Muscle layer of colon (tissue), 2 donors: ENCODE measurements around the gene RBBP8NL.

Experiments
- H3K27ac ChIP-seq: one replicate; pipeline ENCODE4 v1.7.0; 2013; ENCODE audit warnings: low read depth, mild to moderate bottlenecking, low read length, moderate library complexity
- H3K27me3 ChIP-seq, 2 donors: one replicate each; pipeline ENCODE4 v1.7.0; 2013; ENCODE audit warnings: low read length in 2 of 2, mild to moderate bottlenecking in 2 of 2; ENCODE audit not compliant: insufficient read depth in 2 of 2, control insufficient read depth in 1 of 2
- H3K36me3 ChIP-seq: one replicate; pipeline ENCODE4 v1.7.0; 2013; ENCODE audit warnings: mild to moderate bottlenecking, low read length; ENCODE audit not compliant: insufficient read depth
- H3K4me1 ChIP-seq: one replicate; pipeline ENCODE4 v1.7.0; 2013; ENCODE audit warnings: mild to moderate bottlenecking, low read length; ENCODE audit not compliant: insufficient read depth
- H3K4me3 ChIP-seq, 2 donors: one replicate each; pipeline ENCODE4 v1.7.0; 2013; ENCODE audit warnings: low read length in 2 of 2, low read depth in 1 of 2, mild to moderate bottlenecking in 1 of 2, moderate library complexity in 1 of 2
- H3K9ac ChIP-seq: one replicate; pipeline ENCODE4 v1.7.0; 2013; ENCODE audit warnings: low read length
- H3K9me3 ChIP-seq: one replicate; pipeline ENCODE4 v1.7.0; 2013; ENCODE audit warnings: mild to moderate bottlenecking, low read length
- donor health status: abdominal sarcoma.
- donor health status: Adenocarcinoma of cecum.

RBBP8NL gene

DNA sequence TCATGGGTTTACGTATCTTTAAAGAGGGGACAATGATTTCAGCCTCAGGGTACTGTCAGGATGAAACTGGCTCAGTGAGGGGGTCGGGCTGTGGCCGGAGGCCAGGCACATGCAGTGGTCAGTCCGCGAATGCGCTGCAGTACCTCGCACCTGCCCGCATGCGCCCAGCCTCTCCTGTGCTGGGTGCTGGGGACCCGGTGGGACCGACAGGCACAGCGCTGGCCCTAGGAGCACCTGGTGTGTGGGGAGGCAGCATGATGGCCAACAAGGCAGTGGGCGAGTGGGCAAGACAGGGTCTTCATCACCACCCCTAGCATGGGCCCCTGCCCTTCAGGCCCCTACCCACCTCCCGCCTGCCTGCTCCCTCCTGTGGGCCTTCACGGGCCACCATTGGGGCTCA is 19.3 kb downstream of the RBBP8NL start:
- H3K27ac ChIP-seq, result no peak overlapping the region
- H3K4me3 ChIP-seq, result no peak overlapping the region
- H3K36me3 ChIP-seq, result no peaks in the 10 kb centered on the region
- H3K4me1 ChIP-seq, result peaks cover 30% of the 10 kb centered on the region
- no peaks in the 10 kb centered on the region for H3K27me3 ChIP-seq
- no peaks in the 10 kb centered on the region for H3K9me3 ChIP-seq
- H3K9ac ChIP-seq, result no peak overlapping the region

DNA sequence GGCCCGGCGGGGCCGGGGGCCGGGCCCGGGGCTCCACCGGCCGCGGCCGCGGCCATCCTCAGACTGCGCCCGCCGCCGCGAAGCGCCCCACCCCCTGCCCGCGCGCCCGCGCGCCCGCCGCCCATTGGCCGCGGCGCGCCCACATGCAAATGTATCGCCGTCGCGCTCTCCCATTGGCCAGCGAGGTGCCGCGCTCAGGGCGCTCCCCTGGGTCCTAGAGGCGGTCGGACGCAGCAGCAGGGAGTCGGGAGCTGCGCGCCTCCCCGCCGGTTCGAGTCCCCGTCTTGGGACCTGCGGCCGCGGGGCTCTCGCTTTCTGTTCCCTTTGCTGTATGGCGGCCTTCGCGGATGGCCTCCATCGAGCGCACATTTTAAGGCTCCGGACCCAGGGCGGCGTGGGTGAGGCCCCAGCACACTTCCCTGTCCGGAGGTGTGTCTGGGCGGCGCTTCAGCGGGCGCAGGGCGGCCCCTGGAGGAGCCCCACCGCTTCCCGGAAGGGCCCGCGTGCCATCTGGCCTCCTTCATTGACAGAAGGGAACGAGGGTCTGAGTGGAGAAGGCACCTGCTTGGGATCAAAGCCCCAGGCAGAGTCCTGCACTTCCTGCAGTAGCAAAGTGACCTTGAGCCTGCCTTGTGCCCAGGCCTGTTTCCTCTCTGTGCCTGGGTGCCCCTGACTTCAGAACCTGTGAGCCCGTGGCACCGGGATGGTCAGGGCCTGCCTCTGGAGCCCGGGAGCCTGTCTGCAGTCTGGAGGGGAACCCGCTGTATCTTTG is 19.9 kb downstream of the RBBP8NL start, which contains the start of gene CABLES2:
Gene CABLES2, minus strand, starts transcription at position 65 of the 772 bp plus-strand sequence. Its CDS starts 9 bp downstream, at position 56.
- Histone ChIP-seq H3K9ac (peak within 1 kb of the TSS; percentile 74), H3K27me3 (no peaks in the 10 kb centered on the region), H3K4me3 (peak within 1 kb of the TSS; percentile 46 to 77), H3K4me1 (peaks cover 30% of the 10 kb centered on the region), H3K9me3 (no peaks in the 10 kb centered on the region), H3K36me3 (no peaks in the 10 kb centered on the region), H3K27ac (peak within 1 kb of the TSS; percentile 6)

DNA sequence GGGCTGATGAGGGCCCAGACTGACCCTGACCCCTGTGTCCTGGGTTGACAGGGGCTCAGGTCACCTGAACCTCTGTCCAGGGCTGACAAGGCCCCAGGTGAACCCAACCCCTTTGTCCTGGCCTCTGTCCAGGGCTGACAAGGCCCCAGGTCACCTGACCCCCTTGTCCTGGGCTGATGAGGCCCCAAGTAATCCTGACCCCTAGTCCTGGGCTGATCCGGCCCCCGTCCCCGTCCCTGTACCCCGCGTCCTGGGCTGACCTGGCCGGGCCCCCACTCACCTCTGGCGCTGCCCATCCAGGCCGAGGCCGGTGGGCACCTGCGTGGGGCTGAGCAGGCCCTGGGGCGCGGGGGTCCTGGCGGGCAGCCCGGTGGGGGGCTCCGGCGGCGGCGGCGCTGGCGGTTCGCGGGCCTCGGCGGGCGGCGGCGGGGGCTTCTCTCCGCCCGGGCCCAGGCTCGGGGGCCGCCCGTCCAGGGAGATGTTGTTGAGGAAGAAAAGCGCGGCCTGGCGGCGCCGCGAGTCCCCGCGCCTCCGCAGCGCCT is 20.6 kb downstream of the RBBP8NL start:
- peaks cover 30% of the 10 kb centered on the region for H3K4me1 ChIP-seq
- H3K9me3 ChIP-seq, result no peaks in the 10 kb centered on the region
- H3K4me3 ChIP-seq, result peak overlapping the region; percentile 46 to 77
- no peaks in the 10 kb centered on the region for H3K27me3 ChIP-seq
- H3K36me3 ChIP-seq, result no peaks in the 10 kb centered on the region
- H3K9ac ChIP-seq, result peak overlapping the region; percentile 74
- peak overlapping the region; percentile 6 for H3K27ac ChIP-seq

DNA sequence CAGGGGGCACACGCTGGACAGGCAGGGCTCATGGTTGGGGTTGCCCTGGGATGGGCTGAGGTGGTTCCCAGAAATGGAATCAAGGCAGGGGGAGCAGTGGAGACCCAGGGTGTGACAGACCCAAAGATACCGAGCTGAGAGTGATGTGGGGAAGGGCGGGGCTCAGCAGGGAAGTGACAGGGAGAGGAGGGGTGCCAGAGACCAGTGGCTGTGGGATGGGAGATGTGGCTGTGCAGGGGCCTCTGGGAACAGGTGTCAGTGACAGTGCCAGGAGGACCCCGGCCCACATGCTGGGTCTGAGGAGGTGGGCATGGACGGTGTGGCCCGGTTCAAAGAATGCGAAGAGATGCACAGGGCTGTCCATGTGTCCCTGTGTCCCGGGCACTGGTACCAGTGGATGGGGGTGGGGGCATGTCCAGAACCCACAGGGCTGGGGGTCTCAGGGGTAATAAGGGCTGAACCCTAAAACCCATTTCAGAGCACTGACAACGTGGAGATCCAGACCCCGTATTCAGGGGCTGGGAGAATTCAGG is 21.3 kb downstream of the RBBP8NL start:
- H3K36me3 ChIP-seq, result no peaks in the 10 kb centered on the region
- peak overlapping the region; percentile 6 for H3K27ac ChIP-seq
- H3K4me3 ChIP-seq, result peak overlapping the region; percentile 46 to 77
- peak overlapping the region; percentile 74 for H3K9ac ChIP-seq
- H3K9me3 ChIP-seq, result no peaks in the 10 kb centered on the region
- no peaks in the 10 kb centered on the region for H3K27me3 ChIP-seq
- peaks cover 30% of the 10 kb centered on the region for H3K4me1 ChIP-seq

- Histone ChIP-seq H3K9me3 (no peaks in the 10 kb centered on the region), H3K9ac (peak overlapping the region; percentile 74), H3K27ac (no peak overlapping the region), H3K4me1 (peaks cover 27% of the 10 kb centered on the region), H3K27me3 (no peaks in the 10 kb centered on the region), H3K4me3 (peak overlapping the region in 1 of 2 donors; percentile 77), H3K36me3 (no peaks in the 10 kb centered on the region)
These were observed 22.0 kb downstream of the RBBP8NL start for GRCh38 chr20:62405108-62405980.

- no peaks in the 10 kb centered on the region for H3K9me3 ChIP-seq
- no peaks in the 10 kb centered on the region for H3K27me3 ChIP-seq
- H3K9ac ChIP-seq, result no peak overlapping the region
- peaks cover 21% of the 10 kb centered on the region for H3K4me1 ChIP-seq
- H3K36me3 ChIP-seq, result no peaks in the 10 kb centered on the region
- H3K27ac ChIP-seq, result no peak overlapping the region
- H3K4me3 ChIP-seq, result no peak overlapping the region
These were observed 22.6 kb downstream of the RBBP8NL start for GRCh38 chr20:62404761-62405107.

DNA sequence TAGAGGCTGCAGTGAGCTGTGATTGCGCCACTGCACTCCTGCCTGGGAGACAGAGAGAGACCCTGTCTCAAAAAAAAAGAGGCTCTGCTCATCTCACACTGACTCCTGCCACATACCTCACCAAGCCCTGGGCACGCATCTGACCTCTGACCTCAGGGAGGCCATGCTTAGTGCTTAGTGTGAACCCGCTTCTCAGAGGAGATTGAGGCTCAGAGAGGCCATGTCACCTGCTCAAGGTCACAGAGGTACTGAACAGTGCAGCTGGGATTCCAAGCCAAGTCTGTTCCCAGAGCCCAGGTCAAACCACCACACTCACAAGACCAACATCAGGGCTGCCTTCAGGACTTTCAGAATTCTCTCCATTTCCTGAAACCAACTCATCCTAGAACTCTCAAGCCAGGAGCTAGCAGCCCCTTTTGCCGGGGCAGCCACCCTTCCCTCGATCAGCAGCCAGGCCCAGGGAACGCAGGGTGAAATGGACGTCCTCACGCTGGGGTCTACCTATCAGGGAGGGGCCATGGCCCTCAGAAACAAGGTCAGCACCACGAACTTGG is 23.1 kb downstream of the RBBP8NL start:
- no peaks in the 10 kb centered on the region for H3K9me3 ChIP-seq
- H3K9ac ChIP-seq, result no peak overlapping the region
- H3K4me3 ChIP-seq, result no peak overlapping the region
- no peaks in the 10 kb centered on the region for H3K36me3 ChIP-seq
- no peaks in the 10 kb centered on the region for H3K27me3 ChIP-seq
- peaks cover 18% of the 10 kb centered on the region for H3K4me1 ChIP-seq
- no peak overlapping the region for H3K27ac ChIP-seq

- no peak overlapping the region for H3K9ac ChIP-seq
- peaks cover 18% of the 10 kb centered on the region for H3K4me1 ChIP-seq
- no peak overlapping the region for H3K4me3 ChIP-seq
- H3K9me3 ChIP-seq, result no peaks in the 10 kb centered on the region
- H3K27me3 ChIP-seq, result no peaks in the 10 kb centered on the region
- no peak overlapping the region for H3K27ac ChIP-seq
- no peaks in the 10 kb centered on the region for H3K36me3 ChIP-seq
These were observed 24.0 kb downstream of the RBBP8NL start for GRCh38 chr20:62403331-62403730.

DNA sequence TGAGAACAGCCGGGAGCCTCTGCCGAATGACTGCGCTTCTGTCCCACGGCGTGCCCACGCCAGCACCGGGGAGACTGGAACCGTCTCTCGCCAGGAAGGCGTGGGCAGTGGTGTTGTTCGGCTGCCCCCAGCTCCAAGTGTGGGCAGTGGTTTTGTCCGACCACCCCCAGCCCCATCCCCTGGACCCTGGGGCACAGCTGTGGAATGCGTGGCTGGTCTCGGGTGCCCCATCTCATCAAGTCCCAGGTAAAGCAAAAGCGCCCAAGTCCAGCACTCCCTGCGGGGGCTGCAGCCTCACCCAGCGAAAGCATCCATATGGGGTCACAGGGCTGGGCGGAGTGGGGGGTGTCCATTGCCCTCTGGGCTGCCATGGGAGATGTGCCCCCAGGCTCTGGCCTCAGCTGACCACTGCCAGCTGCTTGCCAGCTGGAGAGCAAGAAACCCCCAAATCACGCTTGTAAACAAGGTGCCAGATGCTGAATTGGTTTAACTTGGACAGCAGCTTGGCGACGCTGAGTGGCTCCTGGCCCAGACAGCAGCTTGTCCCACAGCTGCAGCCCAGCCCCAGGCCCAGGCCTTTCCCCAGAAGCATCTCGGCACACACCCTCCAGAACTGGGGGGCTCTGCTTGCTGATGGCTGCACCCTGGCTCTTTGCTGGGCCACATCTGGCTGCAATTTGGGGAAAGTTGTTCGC is 24.7 kb downstream of the RBBP8NL start:
- Histone ChIP-seq H3K27ac (no peak overlapping the region), H3K9me3 (no peaks in the 10 kb centered on the region), H3K27me3 (no peaks in the 10 kb centered on the region), H3K9ac (no peak overlapping the region), H3K4me3 (no peak overlapping the region), H3K4me1 (peaks cover 18% of the 10 kb centered on the region), H3K36me3 (no peaks in the 10 kb centered on the region)

GRCh38 chr20:62401331-62401779 is 26.0 kb downstream of the RBBP8NL start:
- H3K4me3 ChIP-seq, result no peak overlapping the region
- no peaks in the 10 kb centered on the region for H3K36me3 ChIP-seq
- no peaks in the 10 kb centered on the region for H3K27me3 ChIP-seq
- H3K4me1 ChIP-seq, result peaks cover 15% of the 10 kb centered on the region
- H3K27ac ChIP-seq, result no peak overlapping the region
- no peaks in the 10 kb centered on the region for H3K9me3 ChIP-seq
- H3K9ac ChIP-seq, result no peak overlapping the region
